Breast epithelium (tissue), 3 donors: ENCODE measurements around the gene RSRP1.
"Not testable (repeated sequence)": the region's sequence is repeated elsewhere in the genome, so short reads cannot be mapped to it uniquely, and the experiment has no call there.

Source experiments
- CTCF ChIP-seq, 3 donors: fragments of 450-650 bp; IDR thresholded peaks; one replicate each; pipeline ENCODE4 v1.5.1; 2016 to 2017; ENCODE audit warnings: antibody characterized with exemption in 3 of 3, mild to moderate bottlenecking in 3 of 3, moderate library complexity in 3 of 3
- POLR2A ChIP-seq: fragments of 450-650 bp; IDR thresholded peaks from one replicate; pipeline ENCODE4 v1.6.1; 2016; ENCODE audit warnings: antibody characterized with exemption, mild to moderate bottlenecking, moderate library complexity
- POLR2AphosphoS5 ChIP-seq, 3 donors: sonication (generic); formaldehyde crosslinking; IDR thresholded peaks; one replicate each; pipeline ENCODE4 v1.6.1; 2017; ENCODE audit warnings: antibody characterized with exemption in 3 of 3

DNA sequence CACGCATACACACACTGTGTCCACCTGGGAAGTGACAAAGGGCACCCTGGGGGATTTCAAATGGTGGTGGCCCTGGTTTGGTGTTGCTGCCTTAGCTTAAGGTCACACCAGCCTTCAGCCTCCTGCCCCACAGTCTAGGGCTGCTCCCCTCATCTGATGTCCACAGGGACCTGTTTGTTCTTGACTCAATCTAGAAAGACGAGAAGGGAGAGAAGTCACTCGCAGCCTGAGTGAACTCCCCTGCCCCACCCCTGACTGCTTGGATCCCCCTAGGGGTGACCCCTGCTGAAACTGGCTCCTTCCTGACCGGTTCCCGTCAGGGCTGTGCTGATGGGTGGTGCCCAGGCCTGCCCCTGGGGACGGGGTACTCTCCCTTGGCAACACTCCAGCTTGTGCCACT is 39.9 kb upstream of the RSRP1 start:
- TF ChIP-seq CTCF (IDR thresholded peaks at IDR 0.05); POLR2AphosphoS5 (IDR thresholded peaks at IDR 0.05); POLR2A: not testable (repeated sequence)
